ENCODE results near the gene CHMP5. TPM values are rescaled to one million over a fixed set of nuclear protein-coding genes. Genes with fewer than 3 reads are reported as not detected.

The CHMP5 gene
- polyA plus RNA-seq, 2 of the 4 experiments (the other 2 are of a cell fraction): 108 to 187 TPM

DNA sequence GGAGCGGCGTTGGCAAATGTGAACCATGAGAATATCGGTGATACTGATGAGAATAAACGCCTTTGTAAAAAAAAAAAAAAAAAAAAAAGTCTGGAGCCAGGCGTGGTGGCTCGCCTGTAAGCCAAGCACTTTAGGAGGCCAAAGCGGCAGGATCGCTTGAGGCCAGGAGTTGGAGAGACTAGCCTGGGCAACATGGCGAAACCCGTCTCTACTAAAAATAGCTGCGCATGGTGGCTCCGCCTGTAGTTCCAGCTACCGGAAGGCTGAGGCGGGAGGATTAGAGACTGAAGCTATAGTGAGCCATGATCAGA, 25.0 kb downstream of the CHMP5 start:
- Histone ChIP-seq H3K4me3 (peak overlapping the region; percentile 66), H3K27ac (peak overlapping the region; percentile 91 to 99), H3K4me2 (peak overlapping the region; percentile 91), H3K9me3 (no peaks in the 10 kb centered on the region), H3K4me1 (peaks cover 48% of the 10 kb centered on the region)
- POLR2A ChIA-PET: interaction anchor here (0.5 to 1.7 kb wide), 18 partner anchors 10 to 531 kb away, joined by 3 to 13 read pairs (median 5); partner anchors contain the start of genes B4GALT1, BAG1, CHMP5 and DNAJA1
- no peak for TF ChIP-seq KDM1A (IDR thresholded peaks at IDR 0.05; ENCODE audit: low read depth)
- no peak for TF ChIP-seq MYC (IDR thresholded peaks at IDR 0.05; ENCODE audit: borderline replicate concordance, low read length)
- TF ChIP-seq, protein P1, sequence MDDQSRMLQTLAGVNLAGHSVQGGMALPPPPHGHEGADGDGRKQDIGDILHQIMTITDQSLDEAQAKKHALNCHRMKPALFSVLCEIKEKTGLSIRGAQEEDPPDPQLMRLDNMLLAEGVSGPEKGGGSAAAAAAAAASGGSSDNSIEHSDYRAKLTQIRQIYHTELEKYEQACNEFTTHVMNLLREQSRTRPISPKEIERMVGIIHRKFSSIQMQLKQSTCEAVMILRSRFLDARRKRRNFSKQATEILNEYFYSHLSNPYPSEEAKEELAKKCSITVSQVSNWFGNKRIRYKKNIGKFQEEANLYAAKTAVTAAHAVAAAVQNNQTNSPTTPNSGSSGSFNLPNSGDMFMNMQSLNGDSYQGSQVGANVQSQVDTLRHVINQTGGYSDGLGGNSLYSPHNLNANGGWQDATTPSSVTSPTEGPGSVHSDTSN (IDR thresholded peaks at IDR 0.05): no peak
- TF ChIP-seq ZC3H11A (IDR thresholded peaks at IDR 0.05): no peak
- TF ChIP-seq, protein P2, sequence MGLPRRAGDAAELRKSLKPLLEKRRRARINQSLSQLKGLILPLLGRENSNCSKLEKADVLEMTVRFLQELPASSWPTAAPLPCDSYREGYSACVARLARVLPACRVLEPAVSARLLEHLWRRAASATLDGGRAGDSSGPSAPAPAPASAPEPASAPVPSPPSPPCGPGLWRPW (IDR thresholded peaks at IDR 0.05): no peak
- TF ChIP-seq, protein P3, sequence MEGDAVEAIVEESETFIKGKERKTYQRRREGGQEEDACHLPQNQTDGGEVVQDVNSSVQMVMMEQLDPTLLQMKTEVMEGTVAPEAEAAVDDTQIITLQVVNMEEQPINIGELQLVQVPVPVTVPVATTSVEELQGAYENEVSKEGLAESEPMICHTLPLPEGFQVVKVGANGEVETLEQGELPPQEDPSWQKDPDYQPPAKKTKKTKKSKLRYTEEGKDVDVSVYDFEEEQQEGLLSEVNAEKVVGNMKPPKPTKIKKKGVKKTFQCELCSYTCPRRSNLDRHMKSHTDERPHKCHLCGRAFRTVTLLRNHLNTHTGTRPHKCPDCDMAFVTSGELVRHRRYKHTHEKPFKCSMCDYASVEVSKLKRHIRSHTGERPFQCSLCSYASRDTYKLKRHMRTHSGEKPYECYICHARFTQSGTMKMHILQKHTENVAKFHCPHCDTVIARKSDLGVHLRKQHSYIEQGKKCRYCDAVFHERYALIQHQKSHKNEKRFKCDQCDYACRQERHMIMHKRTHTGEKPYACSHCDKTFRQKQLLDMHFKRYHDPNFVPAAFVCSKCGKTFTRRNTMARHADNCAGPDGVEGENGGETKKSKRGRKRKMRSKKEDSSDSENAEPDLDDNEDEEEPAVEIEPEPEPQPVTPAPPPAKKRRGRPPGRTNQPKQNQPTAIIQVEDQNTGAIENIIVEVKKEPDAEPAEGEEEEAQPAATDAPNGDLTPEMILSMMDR (IDR thresholded peaks at IDR 0.05): no peak
- peak; percentile 49 to 60 for ATAC-seq
- no peak for DNase-seq (ENCODE audit: low read depth in 1 of 2, low spot score in 1 of 2)
- no peak for FAIRE-seq
- 3% methylated on average over 13 of the region's 14 CpGs for WGBS (ENCODE audit: missing lambda C conversion rate)
- CTCF ChIA-PET: interaction anchor here (0.8 to 2.6 kb wide), 10 partner anchors 9 to 432 kb away, joined by 3 to 7 read pairs (median 4); partner anchors contain the start of gene AQP3

DNA sequence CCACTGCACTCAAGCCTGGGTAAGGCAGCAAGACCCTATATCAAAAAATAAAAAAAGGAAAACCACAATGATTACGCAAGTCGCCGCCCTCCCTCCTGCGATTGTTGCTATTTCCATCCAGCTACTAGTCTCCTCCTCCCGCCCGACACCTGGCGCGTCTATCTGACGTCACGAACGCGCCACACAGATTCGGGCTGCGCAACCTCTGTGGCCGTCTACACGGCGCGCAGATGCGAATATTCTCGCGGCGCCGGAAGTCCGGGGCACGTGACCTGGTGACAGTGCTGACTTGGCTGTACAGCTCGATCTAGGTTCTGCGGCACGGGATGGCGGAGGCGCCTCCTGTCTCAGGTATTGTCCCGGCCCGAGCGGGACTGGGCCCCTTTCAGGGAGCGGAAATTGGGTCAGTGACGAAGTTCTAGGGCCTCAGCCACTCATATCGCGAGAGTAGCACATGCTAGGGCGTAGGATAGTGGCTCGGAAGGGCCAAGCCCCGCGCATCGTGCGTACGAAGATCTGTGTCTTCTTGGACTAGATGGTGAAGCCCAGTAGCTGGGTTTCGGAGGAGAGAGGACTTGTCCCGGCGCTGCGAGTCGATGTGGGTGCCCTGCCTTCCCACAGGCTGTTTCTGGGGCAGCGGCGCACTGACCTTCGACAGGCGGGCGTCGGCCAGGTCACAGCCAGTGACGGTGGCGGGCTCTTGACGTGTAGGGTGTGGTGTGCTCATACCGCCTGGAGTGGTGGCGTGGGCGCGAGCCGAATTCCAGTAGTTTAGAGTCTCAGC, 25.6 kb downstream of the CHMP5 start, which contains the start of gene NFX1:
Gene NFX1 (plus strand): TSS at position 270 of the 784 bp plus-strand sequence. CDS start 57 bp downstream, at position 327.
- Histone ChIP-seq H3K4me1 (peaks cover 48% of the 10 kb centered on the region), H3K9me3 (no peaks in the 10 kb centered on the region), H3K4me2 (peak within 1 kb of the TSS; percentile 91), H3K4me3 (peak within 1 kb of the TSS; percentile 66), H3K27ac (peak within 1 kb of the TSS; percentile 91 to 99)
- FAIRE-seq: peak; percentile 28
- WGBS (ENCODE audit: missing lambda C conversion rate): 1% methylated on average over 57 of the region's 63 CpGs
- CTCF ChIA-PET: interaction anchor here (0.7 to 2.6 kb wide), 10 partner anchors 9 to 432 kb away, joined by 3 to 7 read pairs (median 4); partner anchors contain the start of gene AQP3
- ATAC-seq: peak; percentile 86 to 94
- POLR2A ChIA-PET: interaction anchor here (0.7 to 1.7 kb wide), 17 partner anchors 10 to 530 kb away, joined by 3 to 13 read pairs (median 5); partner anchors contain the start of genes B4GALT1, BAG1, CHMP5 and DNAJA1
- peak; percentile 95 to 99 for DNase-seq (ENCODE audit: low read depth in 1 of 2, low spot score in 1 of 2)
- TF ChIP-seq, protein P4, sequence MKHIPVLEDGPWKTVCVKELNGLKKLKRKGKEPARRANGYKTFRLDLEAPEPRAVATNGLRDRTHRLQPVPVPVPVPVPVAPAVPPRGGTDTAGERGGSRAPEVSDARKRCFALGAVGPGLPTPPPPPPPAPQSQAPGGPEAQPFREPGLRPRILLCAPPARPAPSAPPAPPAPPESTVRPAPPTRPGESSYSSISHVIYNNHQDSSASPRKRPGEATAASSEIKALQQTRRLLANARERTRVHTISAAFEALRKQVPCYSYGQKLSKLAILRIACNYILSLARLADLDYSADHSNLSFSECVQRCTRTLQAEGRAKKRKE (CRISPR knock-in tag; IDR thresholded peaks at IDR 0.05; ENCODE audit: low read depth): peak; percentile 65; the same call in 1 of the 2 replicates
- TF ChIP-seq POLR2A (IDR thresholded peaks at IDR 0.05; ENCODE audit: low read length): peak; percentile 71
- peak; percentile 91 for TF ChIP-seq MYC (IDR thresholded peaks at IDR 0.05; ENCODE audit: borderline replicate concordance, low read length)
- TF ChIP-seq HEYL (CRISPR knock-in tag; IDR thresholded peaks at IDR 0.05): no peak
- TF ChIP-seq, protein P5, sequence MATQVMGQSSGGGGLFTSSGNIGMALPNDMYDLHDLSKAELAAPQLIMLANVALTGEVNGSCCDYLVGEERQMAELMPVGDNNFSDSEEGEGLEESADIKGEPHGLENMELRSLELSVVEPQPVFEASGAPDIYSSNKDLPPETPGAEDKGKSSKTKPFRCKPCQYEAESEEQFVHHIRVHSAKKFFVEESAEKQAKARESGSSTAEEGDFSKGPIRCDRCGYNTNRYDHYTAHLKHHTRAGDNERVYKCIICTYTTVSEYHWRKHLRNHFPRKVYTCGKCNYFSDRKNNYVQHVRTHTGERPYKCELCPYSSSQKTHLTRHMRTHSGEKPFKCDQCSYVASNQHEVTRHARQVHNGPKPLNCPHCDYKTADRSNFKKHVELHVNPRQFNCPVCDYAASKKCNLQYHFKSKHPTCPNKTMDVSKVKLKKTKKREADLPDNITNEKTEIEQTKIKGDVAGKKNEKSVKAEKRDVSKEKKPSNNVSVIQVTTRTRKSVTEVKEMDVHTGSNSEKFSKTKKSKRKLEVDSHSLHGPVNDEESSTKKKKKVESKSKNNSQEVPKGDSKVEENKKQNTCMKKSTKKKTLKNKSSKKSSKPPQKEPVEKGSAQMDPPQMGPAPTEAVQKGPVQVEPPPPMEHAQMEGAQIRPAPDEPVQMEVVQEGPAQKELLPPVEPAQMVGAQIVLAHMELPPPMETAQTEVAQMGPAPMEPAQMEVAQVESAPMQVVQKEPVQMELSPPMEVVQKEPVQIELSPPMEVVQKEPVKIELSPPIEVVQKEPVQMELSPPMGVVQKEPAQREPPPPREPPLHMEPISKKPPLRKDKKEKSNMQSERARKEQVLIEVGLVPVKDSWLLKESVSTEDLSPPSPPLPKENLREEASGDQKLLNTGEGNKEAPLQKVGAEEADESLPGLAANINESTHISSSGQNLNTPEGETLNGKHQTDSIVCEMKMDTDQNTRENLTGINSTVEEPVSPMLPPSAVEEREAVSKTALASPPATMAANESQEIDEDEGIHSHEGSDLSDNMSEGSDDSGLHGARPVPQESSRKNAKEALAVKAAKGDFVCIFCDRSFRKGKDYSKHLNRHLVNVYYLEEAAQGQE (IDR thresholded peaks at IDR 0.05): peak; percentile 71
- TF ChIP-seq JUNB (IDR thresholded peaks at IDR 0.05): no peak
- 0 out of 2 replicates have a peak, but pooled peaks have one; percentile 32 for TF ChIP-seq GATA3 (IDR thresholded peaks at IDR 0.05; ENCODE audit: borderline replicate concordance)
- TF ChIP-seq, protein P6, sequence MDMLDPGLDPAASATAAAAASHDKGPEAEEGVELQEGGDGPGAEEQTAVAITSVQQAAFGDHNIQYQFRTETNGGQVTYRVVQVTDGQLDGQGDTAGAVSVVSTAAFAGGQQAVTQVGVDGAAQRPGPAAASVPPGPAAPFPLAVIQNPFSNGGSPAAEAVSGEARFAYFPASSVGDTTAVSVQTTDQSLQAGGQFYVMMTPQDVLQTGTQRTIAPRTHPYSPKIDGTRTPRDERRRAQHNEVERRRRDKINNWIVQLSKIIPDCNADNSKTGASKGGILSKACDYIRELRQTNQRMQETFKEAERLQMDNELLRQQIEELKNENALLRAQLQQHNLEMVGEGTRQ (IDR thresholded peaks at IDR 0.05): peak; percentile 98
- peak; percentile 93 for TF ChIP-seq BHLHE40 (IDR thresholded peaks at IDR 0.05; ENCODE audit: low read depth, low read length)
- TF ChIP-seq TP53 (CRISPR knock-in tag; IDR thresholded peaks at IDR 0.05): peak; percentile 92
- TF ChIP-seq, protein P7, sequence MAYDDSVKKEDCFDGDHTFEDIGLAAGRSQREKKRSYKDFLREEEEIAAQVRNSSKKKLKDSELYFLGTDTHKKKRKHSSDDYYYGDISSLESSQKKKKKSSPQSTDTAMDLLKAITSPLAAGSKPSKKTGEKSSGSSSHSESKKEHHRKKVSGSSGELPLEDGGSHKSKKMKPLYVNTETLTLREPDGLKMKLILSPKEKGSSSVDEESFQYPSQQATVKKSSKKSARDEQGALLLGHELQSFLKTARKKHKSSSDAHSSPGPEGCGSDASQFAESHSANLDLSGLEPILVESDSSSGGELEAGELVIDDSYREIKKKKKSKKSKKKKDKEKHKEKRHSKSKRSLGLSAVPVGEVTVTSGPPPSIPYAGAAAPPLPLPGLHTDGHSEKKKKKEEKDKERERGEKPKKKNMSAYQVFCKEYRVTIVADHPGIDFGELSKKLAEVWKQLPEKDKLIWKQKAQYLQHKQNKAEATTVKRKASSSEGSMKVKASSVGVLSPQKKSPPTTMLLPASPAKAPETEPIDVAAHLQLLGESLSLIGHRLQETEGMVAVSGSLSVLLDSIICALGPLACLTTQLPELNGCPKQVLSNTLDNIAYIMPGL (CRISPR knock-in tag; IDR thresholded peaks at IDR 0.05; ENCODE audit: borderline replicate concordance): peak; percentile 62; the same call in 1 of the 2 replicates
- TF ChIP-seq MAZ (IDR thresholded peaks at IDR 0.05; ENCODE audit: borderline replicate concordance, low read depth, low read length): no peak
- TF ChIP-seq ZC3H11A (IDR thresholded peaks at IDR 0.05): no peak
- no peak for TF ChIP-seq KDM1A (IDR thresholded peaks at IDR 0.05; ENCODE audit: low read depth)
- TF ChIP-seq EHMT2 (IDR thresholded peaks at IDR 0.05; ENCODE audit: low read depth): no peak
- TF ChIP-seq KDM5A (IDR thresholded peaks at IDR 0.05): no peak
- peak; percentile 50; the same call in 1 of the 2 replicates for TF ChIP-seq FOXS1 (CRISPR knock-in tag; IDR thresholded peaks at IDR 0.05)
- TF ChIP-seq FOSB (CRISPR knock-in tag; IDR thresholded peaks at IDR 0.05): peak; percentile 88
- TF ChIP-seq JUN (IDR thresholded peaks at IDR 0.05): peak; percentile 59 to 88; a peak in 4 of 5 replicates
- TF ChIP-seq MAFK (IDR thresholded peaks at IDR 0.05; ENCODE audit: partially characterized antibody): no peak
- TF ChIP-seq HOXB13 (CRISPR knock-in tag; IDR thresholded peaks at IDR 0.05; ENCODE audit: low read depth): peak; percentile 72; the same call in 1 of the 2 replicates
